GM12874 (cell line): ENCODE data around the gene CENPB.

Experiments used
- CTCF ChIP-seq: IDR thresholded peaks from 2 replicates; pipeline ENCODE4 v1.5.1; 2011; ENCODE audit warnings: low read depth, mild to moderate bottlenecking, control low read depth, low read length, moderate library complexity; ENCODE audit not compliant: insufficient read depth

The CENPB gene

GRCh38 chr20:3777716-3778629 is 8.6 kb downstream of the CENPB start:
- TF ChIP-seq CTCF: no peak

GRCh38 chr20:3777381-3777715 is 9.2 kb downstream of the CENPB start:
- no peak for TF ChIP-seq CTCF

- no peak for TF ChIP-seq CTCF
Observed at GRCh38 chr20:3775457-3776108, 11.0 kb downstream of the CENPB start.

- TF ChIP-seq CTCF: no peak
Observed at GRCh38 chr20:3771552-3772058, 14.9 kb downstream of the CENPB start.

GRCh38 chr20:3768342-3769130 is 18.0 kb downstream of the CENPB start:
- TF ChIP-seq CTCF: peak; percentile 76

GRCh38 chr20:3767427-3768341 is 18.9 kb downstream of the CENPB start, which contains the start of gene ADISSP:
TSS of gene ADISSP (minus strand) at chr20:3767753. CDS start at chr20:3760100, 7,653 bp downstream.
- TF ChIP-seq CTCF: 0 out of 2 replicates have a peak, but pooled peaks have one; percentile 16
